G401.6 (cell line): ENCODE measurements around the gene COPZ2.
"Not testable (repeated sequence)": the region's sequence is repeated elsewhere in the genome, so short reads cannot be mapped to it uniquely, and the experiment has no call there.

Source experiments
- FAIRE-seq: peaks from 2 replicates; lab custom pipeline; 2012; peaks lifted over from hg19 to GRCh38; lab: Jason Lieb, UNC

COPZ2 gene

GRCh38 chr17:48003417-48004151, 34.0 kb downstream of the COPZ2 start:
- FAIRE-seq: no peak

DNA sequence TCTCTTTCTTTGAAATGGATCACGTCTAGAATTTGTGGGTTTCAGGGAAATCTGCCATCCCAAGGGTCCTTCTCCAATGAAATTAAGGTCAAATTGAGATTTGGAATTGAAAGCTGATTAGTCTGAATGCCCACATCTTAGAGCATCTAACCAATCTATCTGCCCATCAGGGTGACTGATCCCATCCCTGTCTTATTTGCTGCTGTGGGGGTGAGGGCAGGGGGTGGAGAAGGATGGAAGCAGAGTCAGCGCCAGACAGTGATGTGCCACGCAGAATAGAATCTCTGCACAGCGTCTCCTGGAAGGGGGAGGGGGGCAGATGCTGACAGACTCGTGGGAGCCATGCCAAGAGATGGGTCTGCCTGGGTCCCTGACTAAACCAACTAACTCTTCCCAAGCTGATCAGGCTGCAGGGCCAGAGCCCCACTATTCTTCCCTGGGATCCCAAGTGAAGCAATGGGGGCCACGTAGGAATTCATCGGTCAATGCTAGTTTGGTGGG, 34.6 kb downstream of the COPZ2 start:
- FAIRE-seq: no peak

DNA sequence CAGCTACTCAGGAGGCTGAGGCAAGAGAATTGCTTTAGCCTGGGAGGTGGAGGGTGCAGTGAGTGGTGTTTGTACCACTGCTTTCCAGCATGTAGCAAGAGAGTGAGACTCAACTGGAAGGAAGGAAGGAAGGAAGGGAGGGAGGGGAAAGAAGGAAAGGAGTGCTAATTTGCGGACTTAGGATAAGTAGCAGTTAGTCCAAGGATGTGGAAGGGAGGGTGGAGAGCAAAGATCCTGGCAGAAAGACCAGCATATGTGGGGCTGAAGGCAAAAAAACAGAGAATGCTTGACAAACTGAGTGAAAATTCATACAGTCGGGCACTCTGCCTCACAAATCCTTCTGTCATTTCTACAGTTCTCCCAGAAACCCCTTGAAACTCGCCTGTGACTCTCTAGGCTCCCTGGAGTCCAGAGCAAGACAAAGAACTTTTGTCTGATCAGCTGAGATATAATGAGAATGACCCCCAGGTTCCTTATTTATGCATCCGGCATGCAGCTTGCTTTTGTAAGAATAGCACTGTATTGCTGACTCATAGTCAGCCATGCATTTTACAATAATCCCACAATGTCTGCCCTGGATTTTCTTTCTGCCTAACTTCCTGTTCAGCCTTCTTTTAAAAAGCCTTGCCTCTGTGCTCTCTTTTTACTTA, 35.2 kb downstream of the COPZ2 start:
- FAIRE-seq: peak; percentile 96

- FAIRE-seq: not testable (repeated sequence)
These were observed 35.9 kb downstream of the COPZ2 start for GRCh38 chr17:48001657-48002056.

DNA sequence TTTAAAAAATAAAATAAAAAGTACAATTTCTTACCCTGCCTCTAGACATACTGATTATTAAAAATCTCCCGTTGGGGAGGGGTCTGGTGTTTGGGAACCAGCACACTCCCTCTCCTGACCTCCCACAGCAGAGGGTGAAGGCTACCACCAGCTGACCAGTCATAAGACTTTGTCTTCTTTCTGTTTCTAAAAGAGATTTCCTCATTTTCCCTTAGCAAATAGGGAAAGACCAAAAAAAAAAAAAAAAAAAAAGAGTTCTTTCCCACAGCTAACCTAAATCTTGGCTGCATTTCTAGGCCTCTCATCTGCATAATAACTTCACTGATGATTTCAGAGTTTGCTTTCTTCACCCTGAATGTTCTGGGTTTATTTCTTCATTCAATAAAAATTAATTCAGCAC, 36.4 kb downstream of the COPZ2 start:
- FAIRE-seq: peak; percentile 17

DNA sequence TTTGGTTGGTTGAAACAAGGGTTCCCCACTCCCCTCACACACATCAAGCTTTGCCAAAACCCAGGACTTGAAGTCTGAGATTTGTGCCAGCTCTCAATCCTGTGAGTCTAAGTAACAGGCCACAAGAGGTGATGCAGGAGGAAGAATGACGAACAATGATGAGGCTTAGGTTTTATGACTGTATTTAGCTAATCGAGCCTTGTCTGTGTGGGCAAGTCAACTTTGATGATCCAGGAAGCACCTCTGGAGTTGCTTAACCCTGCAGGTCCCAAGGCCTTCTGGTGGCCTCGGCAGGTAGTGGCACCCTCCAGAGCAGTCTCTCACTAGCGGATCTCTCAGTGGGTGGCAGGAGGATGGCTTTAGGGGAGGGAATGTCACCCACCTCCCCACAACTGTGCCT, 38.0 kb downstream of the COPZ2 start:
- no peak for FAIRE-seq

- no peak for FAIRE-seq
These were observed 39.6 kb downstream of the COPZ2 start for GRCh38 chr17:47998044-47998443.

DNA sequence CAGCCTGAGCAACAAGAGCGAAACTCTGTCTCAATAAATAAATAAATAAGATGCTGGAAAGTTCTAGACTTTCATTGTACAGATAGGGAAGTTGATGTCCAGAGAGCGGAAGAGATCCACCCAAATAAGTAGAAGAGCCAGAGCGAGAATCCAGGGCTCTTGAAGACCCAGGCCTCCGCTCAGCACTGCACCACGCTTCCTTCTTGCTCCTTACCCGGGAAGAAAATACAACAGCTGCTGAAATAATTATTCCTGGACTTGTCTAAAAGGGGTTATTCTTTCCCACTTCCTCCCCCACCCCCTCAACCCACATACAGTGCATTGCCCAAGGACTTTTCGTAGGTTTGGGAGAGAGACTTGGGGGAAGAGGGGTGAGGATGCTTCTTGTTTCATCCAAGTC, 40.0 kb downstream of the COPZ2 start:
- FAIRE-seq: no peak

GRCh38 chr17:47996201-47996600, 41.4 kb downstream of the COPZ2 start:
- FAIRE-seq: no peak

DNA sequence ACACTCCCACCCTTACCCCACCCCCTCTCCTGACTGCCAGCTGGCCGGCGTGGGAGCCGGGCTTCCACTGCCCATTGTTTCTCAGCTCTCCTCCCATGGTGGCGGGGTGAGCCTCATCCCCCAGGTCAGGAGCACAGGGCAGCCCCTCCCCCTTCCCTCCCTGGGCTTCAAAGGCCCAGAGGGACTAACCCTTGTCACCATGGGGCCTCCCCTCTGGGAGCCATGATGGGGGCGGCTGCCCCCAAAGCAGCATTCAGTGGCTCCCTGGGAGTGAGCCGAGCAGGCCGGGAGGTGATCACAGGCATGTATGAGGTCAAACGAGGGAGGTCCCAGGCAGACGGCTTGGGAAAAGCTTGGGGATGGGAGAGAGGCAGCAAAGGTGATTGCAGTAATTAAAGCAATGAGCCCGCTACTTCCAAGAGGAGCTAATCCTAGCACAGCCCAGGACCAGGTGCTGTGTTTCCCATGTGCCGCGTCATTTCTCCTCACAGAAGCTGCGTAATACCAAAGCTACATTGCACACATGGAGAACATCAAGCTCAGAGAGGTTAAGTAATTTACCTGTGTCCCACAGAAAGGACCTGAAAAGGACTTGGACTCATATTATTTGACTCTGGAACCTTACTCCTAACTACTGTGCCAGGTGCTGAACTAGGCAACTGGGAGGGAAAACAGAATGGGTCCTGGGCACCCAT, 42.2 kb downstream of the COPZ2 start:
- peak; percentile 28 for FAIRE-seq

GRCh38 chr17:47994724-47995123, 42.9 kb downstream of the COPZ2 start:
- no peak for FAIRE-seq

DNA sequence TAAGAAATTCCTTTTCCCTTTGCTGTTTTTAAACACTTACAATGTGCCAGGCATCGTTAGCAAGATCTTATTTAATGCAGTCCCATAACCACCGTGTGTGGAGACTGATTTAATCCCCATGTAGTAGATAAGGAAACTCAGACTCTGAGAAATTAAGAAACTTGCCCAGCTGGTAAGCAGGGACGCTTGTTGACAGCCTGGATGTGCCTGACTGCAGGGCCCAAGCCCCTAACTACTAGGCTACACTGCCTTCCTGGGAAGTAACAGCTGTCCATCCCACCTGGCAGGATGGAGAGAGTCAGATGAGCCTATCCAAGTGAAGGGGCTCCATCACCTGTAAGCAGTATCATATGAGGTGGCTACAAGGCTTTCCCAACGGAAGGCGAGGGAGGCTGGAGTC, 43.6 kb downstream of the COPZ2 start:
- no peak for FAIRE-seq

- no peak for FAIRE-seq
These were observed 44.5 kb downstream of the COPZ2 start for GRCh38 chr17:47993031-47993564.

- no peak for FAIRE-seq
These were observed 45.4 kb downstream of the COPZ2 start for GRCh38 chr17:47992216-47992615.

DNA sequence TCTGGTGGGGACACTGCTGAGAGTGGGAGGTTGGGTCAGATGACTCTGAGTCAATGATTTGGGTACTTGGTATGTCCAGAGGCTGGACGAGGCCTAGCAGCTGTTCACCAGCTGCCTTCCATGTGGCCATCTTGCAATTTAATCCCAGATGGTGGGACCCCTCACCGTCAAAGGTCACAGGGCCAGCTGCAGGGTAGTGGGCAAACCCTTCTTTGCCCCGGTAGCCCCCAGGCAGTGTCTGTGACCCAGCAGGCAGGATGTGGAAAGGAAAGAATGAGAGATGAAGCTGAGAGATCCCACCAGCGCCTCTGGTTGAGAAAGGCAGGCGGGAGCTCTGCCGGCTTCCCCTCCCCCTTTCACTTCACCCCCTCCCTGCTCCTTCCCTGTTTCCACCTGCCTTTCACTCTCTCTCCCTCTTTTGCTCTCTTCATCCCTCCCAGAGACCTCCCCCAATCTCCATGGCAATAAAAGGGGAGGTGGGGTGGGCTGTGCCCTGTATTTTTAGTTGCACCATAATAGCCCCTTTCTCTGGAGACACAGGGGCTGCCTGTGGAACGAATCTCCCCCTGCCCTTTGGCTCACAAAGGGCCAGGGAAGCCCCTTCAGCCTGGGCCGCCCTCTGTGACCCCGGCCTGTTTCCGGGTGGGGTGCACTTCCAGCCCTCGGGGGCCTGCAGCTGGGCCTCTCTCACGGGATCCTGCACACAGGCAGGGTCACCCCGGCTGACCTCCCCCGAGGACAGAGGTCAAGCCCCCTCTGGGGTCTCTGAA, 46.5 kb downstream of the COPZ2 start:
- FAIRE-seq: no peak

- no peak for FAIRE-seq
These were observed 47.9 kb downstream of the COPZ2 start for GRCh38 chr17:47989700-47990099.

GRCh38 chr17:47989159-47989558, 48.4 kb downstream of the COPZ2 start:
- FAIRE-seq: no peak

- FAIRE-seq: not testable (repeated sequence)
These were observed 49.2 kb downstream of the COPZ2 start for GRCh38 chr17:47988445-47988844.

DNA sequence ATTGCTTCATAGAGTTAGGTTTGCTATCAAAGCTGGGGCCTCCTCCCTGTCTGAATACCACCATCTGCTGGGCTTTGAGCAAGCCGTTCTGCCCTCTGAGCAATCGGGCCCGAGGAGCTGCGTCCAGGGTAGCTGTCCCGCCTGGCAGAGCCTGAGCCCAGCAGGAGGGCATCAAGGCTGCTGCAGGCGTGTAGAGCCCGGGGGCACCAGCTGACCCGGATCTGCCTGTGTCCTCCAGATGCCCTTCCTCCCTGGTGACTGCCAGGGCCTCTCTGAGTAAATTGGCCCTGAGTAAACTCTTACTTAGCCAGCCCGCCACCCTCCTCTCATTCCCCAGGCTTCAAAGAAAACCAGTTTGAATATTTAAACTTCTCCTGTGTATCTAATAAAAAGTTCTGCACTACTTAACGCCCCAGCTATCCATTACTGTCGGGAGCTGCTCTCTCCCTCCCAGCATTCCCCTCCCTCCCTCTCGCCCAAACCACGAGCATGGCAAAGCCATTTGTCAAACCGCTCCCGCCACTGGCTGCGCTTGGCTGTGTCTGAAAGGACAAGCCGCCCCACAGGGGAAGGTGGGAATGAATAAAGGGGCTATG, 50.3 kb downstream of the COPZ2 start:
- no peak for FAIRE-seq

- FAIRE-seq: no peak
These were observed 51.1 kb downstream of the COPZ2 start for GRCh38 chr17:47986520-47986919.

GRCh38 chr17:47983492-47984223, 53.9 kb downstream of the COPZ2 start:
- no peak for FAIRE-seq
